ENCODE results near the gene STK10.

- TF ChIP-seq CTCF (conservative IDR thresholded peaks at IDR 0.05) (no peak), ZFX (IDR thresholded peaks at IDR 0.05) (no peak)
Observed at GRCh38 chr5:172186114-172186695, 1.8 kb downstream of the STK10 start.
